Hematopoietic multipotent progenitor cell treated with erythropoietin and hydrocortisone succinate and interleukin-3 and kit ligand, for 6 days (in vitro differentiated cells): ENCODE results near the gene RETREG3.
A peak's percentile ranks its signal among the peaks of the same experiment; 100 is the strongest.
"Not testable (repeated sequence)": the region's sequence is repeated elsewhere in the genome, so short reads cannot be mapped to it uniquely, and the experiment has no call there.

Experiments used
- DNase-seq: peaks from one replicate; pipeline ENCODE4 v3.0.0-alpha.2; 2015

RETREG3 gene

DNA sequence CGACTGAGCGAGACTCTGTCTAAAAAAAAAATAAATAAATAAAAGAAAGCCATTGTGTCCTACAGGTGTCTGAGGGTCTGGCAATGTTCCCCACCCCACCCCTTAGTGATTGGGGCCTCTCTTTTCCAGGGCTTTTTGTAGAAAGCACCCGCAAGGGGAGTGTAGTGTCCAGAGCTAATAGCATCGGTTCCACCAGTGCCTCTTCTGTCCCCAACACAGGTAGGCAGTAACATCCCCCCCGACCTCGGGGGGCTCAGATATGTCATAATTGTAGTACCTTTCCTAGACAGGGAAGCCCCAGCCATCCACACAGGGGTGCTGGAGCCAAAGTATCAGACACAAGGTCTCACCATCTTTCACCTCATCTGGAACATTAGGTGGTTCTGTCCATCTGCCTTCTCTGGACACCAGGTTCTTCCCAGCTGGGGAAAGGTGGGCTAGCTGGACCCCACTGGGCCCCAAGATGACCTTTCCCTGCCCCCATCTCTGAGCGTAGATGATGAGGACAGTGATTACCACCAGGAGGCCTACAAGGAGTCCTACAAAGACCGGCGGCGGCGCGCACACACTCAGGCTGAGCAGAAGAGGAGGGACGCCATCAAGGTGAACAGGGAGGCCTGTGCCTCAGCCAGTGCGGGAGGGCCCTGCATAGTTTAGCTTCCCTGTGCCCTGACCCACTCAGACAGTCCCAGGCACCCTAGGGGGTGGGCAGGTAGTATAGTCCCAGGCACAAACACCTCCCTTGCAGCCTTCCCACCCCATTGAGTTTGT lies 40.6 kb downstream of the RETREG3 start:
- no peak for DNase-seq

DNA sequence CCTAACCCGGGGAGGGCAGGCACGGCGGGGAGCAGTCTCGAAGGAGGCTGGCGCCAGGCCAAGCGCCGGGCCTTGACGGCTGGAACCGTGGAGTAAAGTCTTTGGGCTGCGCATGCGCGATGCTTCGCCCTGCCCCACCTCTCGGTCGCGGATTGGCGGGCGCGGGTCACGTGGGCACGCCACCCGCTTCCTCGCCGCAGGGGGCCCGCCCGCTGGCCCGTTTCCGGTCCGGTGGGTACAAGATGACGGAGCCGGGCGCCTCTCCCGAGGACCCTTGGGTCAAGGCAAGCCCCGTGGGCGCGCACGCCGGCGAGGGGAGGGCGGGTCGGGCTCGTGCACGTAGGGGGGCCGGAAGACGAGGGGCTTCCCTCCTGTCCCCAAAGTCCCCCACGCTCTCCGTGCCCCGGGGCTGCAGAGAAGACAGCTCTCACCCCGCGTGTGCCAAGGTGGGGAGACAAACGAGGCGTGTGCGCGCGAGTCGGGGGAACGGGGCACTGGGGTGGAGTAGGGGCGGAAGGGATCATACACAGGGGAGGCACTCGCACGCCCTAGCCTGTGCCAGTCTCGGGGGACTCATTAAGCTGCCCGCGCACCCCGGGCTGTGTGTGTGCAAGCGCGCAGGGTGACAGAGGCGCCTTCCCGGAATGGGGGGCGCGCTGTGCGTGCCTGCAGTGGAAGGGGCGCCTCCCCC lies 42.1 kb downstream of the RETREG3 start, which contains the start of gene MLX:
Gene MLX (plus strand): TSS at position 218 of the 691 bp plus-strand sequence. CDS start 25 bp downstream, at position 243.
- peak; percentile 99 for DNase-seq

DNA sequence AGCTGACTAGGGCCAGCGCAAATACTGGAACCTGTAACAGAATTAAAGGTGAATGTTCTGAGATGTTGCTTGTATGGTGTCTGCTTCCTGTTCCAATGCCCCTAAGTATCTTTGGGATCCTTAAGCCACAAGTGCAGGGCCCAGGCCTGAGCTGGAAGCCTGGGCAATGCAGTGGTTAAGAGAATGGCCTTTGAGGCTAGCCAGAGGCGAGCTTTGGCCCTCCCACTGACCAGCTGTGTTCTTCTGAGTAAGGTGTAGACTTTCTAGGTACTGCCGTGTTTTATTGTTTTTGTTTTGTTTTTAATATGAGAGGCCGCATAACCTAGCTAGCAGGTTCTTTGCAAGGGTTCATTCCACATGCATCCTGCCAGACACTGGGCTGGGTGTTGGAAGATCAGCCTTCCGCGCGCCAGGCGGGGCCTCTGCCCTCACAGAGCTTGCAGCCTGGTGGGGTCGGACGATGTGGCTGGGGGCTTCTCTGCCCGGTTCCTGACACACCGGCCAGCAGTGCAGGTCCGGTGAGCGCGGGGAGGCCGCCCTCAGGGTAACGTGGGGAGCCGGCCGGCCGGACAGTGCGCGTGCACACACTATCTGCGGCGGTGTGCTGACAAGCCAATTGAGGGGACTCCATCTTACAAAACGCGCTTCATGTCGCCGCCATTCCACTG lies 42.8 kb downstream of the RETREG3 start:
- no peak for DNase-seq

DNA sequence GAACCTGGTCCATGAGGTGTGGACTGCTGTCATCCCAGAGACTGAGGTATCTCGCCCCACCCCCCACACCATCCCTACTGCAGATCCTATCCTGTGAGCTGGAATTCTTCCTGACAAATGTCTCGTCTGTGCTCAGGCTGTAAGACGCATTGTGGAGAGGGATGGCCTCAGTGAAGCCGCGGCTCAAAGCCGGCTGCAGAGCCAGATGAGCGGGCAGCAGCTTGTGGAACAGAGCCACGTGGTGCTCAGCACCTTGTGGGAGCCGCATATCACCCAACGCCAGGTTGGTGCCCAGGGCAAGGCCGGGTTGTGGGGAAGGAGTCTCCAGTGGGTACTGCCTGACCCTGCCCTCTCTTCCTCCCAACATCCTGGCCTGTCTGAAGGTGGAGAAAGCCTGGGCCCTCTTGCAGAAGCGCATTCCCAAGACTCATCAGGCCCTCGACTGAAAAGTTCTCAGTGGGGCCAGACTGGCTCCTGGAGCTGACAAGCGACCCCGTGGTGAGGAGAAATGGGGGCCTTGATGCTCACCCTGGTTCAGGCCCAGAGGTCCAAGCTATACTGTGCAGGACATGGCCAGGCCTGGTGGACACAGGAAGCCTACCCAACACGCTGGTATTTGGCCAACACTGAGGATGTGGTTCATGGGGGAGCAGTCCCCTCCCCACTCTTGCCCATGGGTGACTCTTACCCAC lies 43.5 kb downstream of the RETREG3 start:
- DNase-seq = no peak

DNA sequence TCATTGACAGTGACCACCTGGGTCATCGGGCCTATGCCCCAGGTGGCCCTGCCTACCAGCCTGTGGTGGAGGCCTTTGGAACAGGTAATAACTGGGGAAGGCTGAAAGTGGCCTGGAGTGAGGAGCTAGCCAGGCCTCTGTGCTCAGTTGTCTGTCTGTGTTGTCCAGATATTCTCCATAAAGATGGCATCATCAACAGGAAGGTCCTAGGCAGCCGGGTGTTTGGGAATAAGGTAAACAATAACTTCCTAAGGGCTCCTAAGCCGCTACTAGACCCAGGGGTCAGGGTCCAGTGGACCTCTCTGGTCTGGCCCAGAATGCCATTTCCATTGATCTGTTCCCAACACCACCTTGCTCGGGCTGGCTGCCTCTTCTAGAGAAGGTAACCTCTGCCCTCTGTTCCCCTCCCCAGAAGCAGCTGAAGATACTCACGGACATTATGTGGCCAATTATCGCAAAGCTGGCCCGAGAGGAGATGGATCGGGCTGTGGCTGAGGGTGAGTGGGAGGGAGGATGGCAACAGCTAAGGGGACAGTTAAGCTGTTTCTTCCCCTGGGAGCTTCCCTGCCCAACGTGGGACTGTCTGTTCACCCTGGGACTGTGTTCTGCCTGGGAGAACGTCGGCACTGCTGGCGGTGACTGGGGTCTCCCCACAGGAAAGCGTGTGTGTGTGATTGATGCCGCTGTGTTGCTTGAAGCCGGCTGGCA lies 44.2 kb downstream of the RETREG3 start:
- DNase-seq = no peak

DNA sequence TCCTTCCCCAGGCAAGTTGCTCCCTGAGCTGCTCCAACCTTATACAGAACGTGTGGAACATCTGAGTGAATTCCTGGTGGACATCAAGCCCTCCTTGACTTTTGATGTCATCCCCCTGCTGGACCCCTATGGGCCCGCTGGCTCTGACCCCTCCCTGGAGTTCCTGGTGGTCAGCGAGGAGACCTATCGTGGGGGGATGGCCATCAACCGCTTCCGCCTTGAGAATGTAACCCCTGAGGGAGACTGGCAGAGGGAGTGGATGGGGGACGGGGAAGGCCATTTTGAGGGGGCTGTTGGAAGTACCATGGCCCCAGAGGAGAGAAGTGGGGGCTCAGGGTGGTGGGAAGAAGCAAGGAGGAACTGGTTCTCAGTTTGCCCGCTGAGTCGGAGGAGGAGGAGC lies 45.2 kb downstream of the RETREG3 start:
- DNase-seq = no peak

DNA sequence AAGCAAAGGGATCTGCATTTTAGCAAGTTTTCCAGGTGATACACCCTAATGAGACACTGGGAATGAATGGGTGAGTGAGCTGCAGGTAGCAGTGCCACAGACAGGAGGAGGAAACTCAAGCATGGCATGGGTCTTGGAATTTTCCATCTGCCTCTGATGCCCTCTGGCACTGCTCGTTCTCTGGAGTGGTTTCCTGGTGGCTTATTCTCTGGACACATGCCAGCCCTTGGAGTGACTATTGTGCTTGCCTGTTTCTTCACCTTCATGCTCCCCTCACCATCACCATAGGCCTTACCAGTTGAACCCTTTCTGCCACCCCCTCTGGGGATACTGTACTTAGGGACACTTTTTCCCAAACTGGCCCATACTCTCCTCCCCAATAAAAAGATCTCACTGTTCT lies 45.6 kb downstream of the RETREG3 start:
- no peak for DNase-seq

DNA sequence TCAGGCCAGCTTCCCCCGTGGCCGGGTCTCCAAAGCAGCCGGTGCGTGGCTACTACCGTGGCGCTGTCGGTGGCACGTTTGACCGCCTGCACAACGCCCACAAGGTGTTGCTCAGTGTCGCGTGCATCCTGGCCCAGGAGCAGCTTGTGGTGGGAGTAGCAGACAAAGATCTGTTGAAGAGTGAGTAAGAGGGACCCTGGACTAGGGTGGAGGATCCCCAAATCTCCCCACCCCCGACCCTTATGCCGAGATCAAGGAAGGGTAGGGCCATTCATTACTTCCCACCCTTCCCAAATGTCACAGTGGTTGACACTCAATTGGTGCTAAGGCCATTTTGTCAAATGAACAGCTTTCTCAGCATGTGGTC lies 46.0 kb downstream of the RETREG3 start:
- DNase-seq = no peak

DNA sequence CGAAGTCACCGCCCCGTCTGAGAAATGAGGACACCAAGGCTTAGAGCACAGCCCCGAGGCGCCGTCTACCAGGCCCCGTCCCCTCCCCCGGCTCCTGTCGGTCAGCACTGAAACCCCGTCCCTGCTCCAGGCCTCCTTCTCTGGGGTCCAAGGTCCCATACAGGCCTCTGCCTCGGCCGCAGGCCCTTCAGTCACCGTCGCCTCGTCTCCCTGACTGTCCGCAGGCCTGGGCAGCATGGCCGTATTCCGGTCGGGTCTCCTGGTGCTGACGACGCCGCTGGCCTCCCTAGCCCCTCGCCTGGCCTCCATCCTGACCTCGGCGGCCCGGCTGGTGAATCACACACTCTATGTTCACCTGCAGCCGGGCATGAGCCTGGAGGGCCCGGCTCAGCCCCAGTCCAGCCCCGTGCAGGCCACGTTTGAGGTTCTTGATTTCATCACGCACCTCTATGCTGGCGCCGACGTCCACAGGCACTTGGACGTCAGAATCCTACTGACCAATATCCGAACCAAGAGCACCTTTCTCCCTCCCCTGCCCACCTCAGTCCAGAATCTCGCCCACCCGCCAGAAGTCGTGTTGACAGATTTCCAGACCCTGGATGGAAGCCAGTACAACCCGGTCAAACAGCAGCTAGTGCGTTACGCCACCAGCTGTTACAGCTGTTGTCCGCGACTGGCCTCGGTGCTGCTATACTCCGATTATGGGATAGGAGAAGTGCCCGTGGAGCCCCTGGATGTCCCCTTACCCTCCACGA lies 46.6 kb downstream of the RETREG3 start:
- peak; percentile 53 for DNase-seq

DNA sequence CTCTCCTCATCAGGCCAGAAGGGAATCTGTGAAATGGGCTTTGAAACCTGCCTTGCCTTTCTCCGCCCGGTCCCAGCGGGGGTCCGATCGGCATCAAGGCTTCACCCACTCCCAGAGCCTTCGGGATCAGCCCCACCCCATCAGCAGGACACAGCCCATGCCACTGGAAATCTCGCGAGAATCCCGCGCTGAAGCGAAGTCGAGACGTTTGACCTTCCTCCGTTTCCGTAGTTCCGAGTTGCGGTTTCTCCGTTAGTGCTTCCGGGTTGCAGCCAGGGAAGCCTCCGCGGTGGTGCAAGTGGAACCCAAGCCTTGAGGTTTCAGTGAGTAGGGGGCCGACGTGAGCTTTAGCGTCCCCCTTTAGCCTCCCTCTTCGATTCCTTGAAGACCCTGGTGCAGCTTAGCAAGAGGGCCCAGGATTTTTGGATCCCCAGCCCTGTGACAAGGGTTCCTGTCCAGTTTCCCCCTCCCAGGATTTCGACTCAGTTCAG lies 47.2 kb downstream of the RETREG3 start, which contains the start of gene COASY:
Gene COASY (plus strand): TSS at position 252 of the 491 bp plus-strand sequence. CDS start 475 bp downstream, outside the sequence.
- DNase-seq = peak; percentile 98

DNA sequence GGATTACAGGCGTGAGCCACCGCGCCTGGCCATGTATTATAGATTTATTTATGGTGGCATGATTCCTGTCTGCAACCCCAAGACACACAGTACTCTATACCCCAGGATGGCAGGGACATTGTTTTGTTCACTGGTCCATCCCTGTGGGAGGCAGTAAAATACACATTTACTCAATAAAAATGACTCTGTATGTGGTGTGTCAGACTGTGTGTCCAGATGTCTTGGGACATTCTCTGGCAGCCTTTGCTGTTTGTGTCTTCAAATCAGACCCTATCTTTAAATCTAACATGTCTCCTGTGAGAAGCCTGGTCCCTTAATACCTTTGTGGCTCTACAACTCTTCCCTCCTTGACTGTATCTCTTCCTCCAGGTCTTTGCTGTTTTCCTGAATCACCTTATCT lies 48.9 kb downstream of the RETREG3 start:
- DNase-seq = no peak

DNA sequence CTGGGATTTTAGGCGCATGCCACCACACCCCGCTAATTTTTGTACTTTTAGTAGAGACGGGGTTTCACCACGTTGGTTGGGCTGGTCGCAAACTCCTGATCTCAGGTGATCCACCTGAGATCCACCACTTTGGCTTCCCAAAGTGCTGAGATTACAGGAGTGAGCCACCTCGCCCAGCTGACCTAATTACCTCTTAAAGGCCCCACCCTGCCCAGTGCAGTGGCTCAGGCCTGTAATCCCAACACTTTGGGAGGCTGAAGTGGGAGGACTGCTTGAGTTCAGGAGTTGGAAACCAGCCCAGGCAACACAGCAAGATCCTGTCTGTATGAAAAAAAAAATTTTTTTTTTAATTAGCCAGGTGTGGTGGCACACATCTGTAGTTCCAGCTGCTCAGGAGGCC lies 50.1 kb downstream of the RETREG3 start:
- no peak for DNase-seq

DNA sequence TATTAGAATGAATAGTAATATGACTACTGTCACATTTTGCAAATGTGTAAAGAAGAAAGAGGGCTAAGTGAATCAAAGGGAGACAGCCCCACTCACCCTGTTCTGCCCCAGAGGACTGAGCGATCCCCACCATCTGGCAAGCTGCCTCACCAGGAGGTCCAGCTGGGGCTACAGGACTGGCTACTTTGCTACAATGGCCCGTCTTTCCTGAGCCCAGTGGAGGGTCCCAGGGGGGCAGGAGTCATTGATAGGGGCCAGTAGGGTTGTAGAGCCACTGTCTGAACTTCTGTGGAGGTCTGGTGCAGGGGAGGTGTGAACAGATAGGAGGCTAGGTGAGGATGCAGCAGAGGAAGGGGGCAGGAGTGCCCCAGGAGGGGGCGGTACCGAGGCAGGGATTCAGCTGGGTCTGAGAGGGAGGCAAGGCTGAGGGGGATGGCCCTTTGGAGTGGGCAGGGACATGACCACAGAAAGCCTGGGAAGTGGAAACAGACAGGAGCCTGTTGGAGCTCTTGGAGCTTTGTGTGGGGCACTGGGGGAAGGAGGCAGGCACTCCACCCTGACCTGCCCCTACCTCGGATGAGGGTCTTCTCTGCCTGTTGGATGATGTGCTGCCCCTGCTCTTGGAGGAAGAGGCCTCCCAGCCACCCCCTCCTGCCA lies 53.1 kb downstream of the RETREG3 start:
- not testable (repeated sequence) for DNase-seq

DNA sequence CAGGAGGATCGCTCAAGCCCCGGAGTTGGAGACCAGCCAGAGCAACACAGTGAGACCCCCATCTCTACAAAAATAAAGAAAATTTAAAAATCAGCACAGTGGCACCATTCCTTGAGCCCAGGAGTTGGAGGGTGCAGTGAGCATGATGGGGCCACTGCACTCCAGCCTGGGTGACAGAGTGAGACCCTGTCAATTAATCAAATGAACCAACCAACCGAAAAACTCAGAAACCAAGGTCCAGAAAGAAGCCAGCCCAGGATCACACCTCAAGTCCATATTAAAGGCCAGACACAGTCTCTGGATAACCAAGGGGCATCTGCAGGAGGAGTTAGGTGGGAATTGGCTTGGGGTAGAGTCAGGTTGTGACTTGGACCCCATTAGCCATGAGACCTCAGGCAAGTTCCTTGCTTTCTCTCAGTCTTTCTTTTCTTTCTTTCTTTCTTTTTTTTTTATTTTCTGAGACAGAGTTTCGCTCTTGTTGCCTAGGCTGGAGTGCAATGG lies 54.0 kb downstream of the RETREG3 start:
- no peak for DNase-seq

DNA sequence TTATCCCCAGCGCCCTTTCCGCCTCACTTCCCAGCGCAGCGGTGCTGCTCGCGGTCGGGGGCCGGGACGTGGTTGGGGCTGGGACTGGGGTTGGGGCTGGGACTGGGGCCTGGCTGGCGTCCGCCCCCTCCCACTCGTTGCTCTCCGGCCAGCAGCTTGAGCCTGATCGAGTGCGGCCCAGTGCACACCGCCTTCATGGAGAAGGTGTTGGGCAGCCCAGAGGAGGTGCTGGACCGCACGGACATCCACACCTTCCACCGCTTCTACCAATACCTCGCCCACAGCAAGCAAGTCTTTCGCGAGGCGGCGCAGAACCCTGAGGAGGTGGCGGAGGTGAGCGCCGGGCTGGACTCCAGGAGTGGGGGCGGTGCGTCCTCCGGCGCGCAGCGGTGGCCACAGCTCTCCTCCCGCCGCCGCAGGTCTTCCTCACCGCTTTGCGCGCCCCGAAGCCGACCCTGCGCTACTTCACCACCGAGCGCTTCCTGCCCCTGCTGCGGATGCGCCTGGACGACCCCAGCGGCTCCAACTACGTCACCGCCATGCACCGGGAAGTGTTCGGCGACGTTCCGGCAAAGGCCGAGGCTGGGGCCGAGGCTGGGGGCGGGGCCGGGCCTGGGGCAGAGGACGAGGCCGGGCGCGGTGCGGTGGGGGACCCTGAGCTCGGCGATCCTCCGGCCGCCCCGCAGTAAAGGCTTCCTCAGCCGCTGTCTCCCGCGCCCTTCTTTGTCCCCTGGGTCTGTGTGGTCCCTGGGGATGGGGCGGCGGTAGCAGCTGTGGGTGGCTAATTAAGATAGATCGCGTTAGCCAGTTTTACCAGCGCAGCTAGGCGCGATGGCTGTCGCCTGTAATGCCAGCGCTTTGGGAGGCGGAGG lies 54.7 kb downstream of the RETREG3 start:
- peak; percentile 89 for DNase-seq

DNA sequence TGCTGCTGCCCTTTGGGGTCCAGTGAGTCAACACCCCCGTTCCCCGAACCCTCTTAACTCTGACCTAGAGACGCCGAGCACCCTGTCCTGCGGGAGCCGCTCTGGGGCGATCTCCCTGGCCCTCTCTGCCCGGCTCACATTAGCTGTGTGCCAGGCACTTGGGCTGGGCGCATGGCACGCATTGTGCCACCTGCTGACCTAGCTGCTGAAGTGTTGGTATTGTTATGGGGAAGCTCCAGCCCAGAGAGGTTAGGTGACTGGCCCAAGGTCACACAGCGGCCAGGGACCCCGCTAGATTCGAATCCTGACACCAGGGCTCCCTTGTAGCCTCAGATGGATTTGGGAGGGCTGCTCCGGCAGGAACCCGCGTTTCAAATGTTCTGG lies 55.3 kb downstream of the RETREG3 start:
- no peak for DNase-seq

DNA sequence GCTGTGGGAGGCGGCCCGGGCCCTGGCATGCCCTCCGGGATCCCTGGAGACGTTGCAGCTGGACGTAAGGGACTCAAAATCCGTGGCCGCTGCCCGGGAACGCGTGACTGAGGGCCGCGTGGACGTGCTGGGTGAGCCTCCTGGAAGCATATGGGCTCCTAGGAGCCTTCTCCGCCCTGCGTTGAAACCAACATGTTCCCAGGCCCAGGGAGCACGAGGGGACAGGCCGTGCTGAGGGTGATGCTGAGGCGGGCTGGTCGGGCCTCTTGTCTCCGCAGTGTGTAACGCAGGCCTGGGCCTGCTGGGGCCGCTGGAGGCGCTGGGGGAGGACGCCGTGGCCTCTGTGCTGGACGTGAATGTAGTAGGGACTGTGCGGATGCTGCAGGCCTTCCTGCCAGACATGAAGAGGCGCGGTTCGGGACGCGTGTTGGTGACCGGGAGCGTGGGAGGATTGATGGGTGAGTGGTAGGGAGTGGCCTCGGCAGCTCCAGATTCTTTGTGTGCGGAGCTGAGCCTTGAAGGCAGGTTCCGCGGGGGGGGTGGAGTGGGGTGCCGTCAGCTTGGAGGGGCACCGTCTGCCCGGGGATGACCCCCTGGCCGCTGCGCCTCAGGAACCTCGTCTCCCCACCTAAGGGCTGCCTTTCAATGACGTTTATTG lies 55.9 kb downstream of the RETREG3 start:
- no peak for DNase-seq

DNA sequence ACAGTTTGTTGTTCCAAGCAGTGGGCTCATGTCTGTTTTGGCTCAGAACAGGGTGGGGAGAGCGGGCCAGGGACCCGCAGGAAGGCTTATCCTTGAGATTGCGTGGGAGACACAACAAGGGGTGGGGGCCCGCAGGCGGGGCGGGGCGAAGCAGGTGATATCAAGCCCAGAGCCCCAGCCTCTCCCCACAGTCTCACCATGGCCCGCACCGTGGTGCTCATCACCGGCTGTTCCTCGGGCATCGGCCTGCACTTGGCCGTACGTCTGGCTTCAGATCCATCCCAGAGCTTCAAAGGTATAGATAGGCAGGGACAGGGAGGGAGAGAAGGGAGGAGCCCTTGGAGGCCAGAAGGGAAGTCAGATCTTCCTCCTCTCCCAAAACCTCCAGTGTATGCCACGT lies 56.4 kb downstream of the RETREG3 start, which contains the start of gene HSD17B1:
Gene HSD17B1 (plus strand): TSS at position 188 of the 400 bp plus-strand sequence. CDS start 11 bp downstream, at position 199.
- DNase-seq = not testable (repeated sequence)
